Activated naive CD8-positive, alpha-beta T cell treated with anti-CD3 and anti-CD28 coated beads, Interleukin-2, amount 10 ng/mL, durations not matched to agents 7 days and 5 days (primary cell): Measurements from ENCODE around the gene TMEM235. TPM values are rescaled to one million over a fixed set of nuclear protein-coding genes. Genes with fewer than 3 reads are reported as not detected.

Experiments
- ATAC-seq: fragments of 150-1000 bp; cut with Tn5 transposase; one replicate; pipeline ENCODE4 v1.10.0; 2021; ENCODE audit warnings: low read depth, moderate library complexity
- POLR2A ChIA-PET: fragments of 350-600 bp; sonication (Branson Sonifier 250); formaldehyde crosslinking; loops from one replicate; lab custom pipeline; 2021; ENCODE audit warnings: antibody characterized with exemption; lab: Charles Lee
- DNase-seq: peaks from one replicate; pipeline ENCODE4 v3.0.0; 2021
- H3K27ac Mint-ChIP-seq: one replicate; pipeline ENCODE4 v1.8.0; 2022; ENCODE audit warnings: mild to moderate bottlenecking, mixed read lengths
- H3K27me3 Mint-ChIP-seq: one replicate; pipeline ENCODE4 v1.8.0; 2022; ENCODE audit warnings: mild to moderate bottlenecking, moderate library complexity, mixed read lengths
- H3K36me3 Mint-ChIP-seq: one replicate; pipeline ENCODE4 v1.8.0; 2021; ENCODE audit warnings: mild to moderate bottlenecking, mixed read lengths
- H3K4me1 Mint-ChIP-seq: one replicate; pipeline ENCODE4 v1.8.0; 2021; ENCODE audit warnings: mixed read lengths
- H3K4me3 Mint-ChIP-seq: one replicate; pipeline ENCODE4 v1.8.0; 2022; ENCODE audit warnings: mild to moderate bottlenecking, moderate library complexity, mixed read lengths
- H3K9me3 Mint-ChIP-seq: one replicate; pipeline ENCODE4 v1.8.0; 2021; ENCODE audit warnings: mixed read lengths
- total RNA-seq, 2 experiments: library from RNA; stranded (reverse); gene quantifications; one replicate each; pipeline ENCODE4 v1.2.3, GENCODE V29; 2021

TMEM235 gene
- total RNA-seq, 2 experiments from 2014 or later: not detected

DNA sequence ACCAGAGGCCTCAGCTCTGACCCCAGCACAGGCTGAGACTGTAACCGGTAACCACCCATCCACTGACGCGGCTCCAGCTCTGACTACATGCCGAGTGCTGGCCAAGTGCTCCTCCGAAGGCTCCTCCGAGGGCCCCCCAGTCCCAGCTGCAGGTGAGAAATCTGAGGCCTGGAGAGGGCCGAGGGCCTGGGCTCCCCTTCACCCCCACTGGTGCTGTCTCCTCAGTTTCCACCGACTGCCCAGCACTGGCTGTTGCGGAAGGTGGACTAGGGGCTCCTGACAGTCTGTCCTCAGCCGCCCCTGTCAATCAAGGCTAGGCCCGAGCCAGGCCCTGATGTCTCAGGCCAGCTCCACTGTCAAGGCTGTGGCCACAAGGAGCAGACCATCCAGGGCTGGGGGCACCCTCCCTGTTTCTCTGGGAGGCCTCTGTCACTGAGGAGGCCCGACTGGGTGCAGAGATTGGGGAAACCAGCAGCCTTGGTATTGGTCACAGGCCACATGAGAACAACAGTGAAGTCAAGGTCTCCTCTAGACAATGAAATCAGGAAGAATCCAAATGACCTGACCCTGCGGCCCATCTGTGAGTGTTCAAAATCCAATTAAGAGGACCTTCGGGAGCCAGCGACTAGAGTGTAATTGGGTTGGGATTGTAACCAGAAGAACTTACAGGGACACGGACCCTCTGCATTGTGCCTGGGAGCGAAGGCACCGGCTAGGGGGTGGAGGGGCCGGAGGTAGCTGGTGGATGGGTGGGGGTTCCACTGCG, 5.1 kb downstream of the TMEM235 start:
- Mint-ChIP-seq H3K4me1 (peaks cover 5% of the 10 kb centered on the region), H3K36me3 (no peaks in the 10 kb centered on the region), H3K27ac (no peak overlapping the region), H3K4me3 (no peak overlapping the region), H3K27me3 (peaks cover 16% of the 10 kb centered on the region), H3K9me3 (no peaks in the 10 kb centered on the region)
- DNase-seq: no peak
- no peak for ATAC-seq
- POLR2A ChIA-PET: no interaction called here

DNA sequence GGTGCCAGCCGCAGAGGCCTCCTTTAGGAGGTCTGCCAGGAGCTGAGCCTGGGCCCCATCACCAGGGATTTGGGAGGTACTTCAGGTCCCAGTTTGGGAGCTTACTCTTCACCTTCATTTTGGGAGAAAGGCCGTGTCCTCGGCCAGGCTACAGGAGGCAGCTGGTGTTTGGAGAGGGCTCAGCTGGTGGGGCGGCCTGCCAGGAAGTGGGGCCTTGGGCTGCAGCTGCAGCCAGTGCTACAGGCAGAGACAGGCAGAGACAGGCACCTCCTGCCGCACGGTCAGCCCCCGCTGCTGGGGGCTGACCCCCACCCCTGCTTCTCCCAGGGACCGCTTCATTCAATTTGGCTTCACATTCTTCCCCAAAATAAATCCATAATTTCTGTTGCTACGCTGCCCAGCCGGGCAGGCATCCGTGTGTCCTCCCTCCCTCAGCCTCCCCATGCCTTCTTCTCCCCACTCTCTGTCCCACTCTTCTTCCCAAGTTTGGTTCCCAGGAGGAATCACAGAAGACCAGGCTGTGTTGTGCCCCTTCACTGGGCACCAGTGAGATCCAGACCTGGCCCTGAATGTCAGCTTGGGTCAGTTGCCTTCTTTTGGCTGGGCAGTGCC, 6.1 kb downstream of the TMEM235 start:
- POLR2A ChIA-PET: no interaction called here

DNA sequence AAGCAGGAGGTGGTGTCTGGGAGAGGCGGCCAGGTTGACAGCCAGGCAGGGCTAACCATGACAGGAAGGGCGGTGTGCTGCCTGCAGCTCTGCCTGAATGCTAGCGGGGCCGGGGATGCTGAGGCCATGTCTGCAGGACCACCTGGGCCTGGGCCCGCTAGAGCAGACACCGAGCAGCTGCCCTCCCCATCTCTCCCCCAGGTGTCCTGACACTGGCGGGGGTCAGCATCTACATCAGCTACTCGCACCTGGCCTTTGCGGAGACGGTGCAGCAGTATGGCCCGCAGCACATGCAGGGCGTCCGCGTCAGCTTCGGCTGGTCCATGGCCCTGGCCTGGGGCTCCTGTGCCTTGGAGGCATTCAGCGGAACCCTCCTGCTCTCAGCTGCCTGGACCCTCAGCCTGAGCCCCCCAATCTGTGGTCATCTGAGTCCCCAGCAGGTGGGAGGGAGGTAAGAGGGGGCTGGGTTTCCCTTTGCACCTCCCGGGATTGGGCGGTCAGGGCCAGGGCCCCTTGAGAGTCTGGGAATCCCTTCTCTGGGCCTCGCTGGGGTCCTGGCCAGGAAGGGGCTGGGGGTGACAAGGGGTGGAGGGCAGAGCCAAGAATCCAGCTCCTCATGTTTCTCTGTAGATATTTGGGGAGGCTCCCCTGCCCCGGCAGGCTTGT, 7.5 kb downstream of the TMEM235 start:
- Mint-ChIP-seq H3K36me3 (no peaks in the 10 kb centered on the region), H3K4me1 (peaks cover 6% of the 10 kb centered on the region), H3K4me3 (no peak overlapping the region), H3K27me3 (peaks cover 2% of the 10 kb centered on the region), H3K27ac (no peak overlapping the region), H3K9me3 (no peaks in the 10 kb centered on the region)
- POLR2A ChIA-PET: no interaction called here
- DNase-seq (no peak), ATAC-seq (no peak)

More for the DNA sequence above, 6.1 kb downstream of the TMEM235 start:
- Mint-ChIP-seq H3K4me1 (peaks cover 5% of the 10 kb centered on the region), H3K27ac (no peak overlapping the region), H3K27me3 (peaks cover 10% of the 10 kb centered on the region), H3K9me3 (no peaks in the 10 kb centered on the region), H3K36me3 (no peaks in the 10 kb centered on the region), H3K4me3 (no peak overlapping the region)
- no peak for DNase-seq
- ATAC-seq: no peak

DNA sequence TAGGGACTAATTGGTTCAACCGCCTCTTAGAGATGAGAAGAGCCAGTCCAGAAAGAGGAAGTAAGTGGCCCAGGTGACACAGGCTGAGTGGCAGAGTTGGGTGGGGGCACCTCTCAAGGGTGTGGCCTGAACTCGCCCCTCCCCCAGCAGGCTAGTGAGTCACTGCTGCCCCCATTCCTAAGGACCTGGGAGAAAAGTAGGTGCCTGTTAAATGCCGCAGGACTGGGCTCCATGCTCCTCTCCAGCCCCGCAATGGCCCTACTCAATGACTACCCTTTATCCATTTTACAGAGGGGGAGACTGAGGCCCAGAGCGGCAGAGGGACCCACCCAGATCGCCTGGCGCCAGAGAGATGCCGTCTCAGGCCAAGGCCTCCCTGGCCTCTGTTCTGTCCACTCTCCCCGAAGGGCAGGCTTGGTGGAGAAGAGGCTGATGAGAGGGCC, 8.1 kb downstream of the TMEM235 start:
- peaks cover 3% of the 10 kb centered on the region for H3K27me3 Mint-ChIP-seq
- DNase-seq (no peak), ATAC-seq (no peak)
- peaks cover 6% of the 10 kb centered on the region for H3K4me1 Mint-ChIP-seq
- no peaks in the 10 kb centered on the region for H3K9me3 Mint-ChIP-seq
- H3K36me3 Mint-ChIP-seq: no peaks in the 10 kb centered on the region
- H3K27ac Mint-ChIP-seq: no peak overlapping the region
- POLR2A ChIA-PET: no interaction called here
- H3K4me3 Mint-ChIP-seq: no peak overlapping the region

DNA sequence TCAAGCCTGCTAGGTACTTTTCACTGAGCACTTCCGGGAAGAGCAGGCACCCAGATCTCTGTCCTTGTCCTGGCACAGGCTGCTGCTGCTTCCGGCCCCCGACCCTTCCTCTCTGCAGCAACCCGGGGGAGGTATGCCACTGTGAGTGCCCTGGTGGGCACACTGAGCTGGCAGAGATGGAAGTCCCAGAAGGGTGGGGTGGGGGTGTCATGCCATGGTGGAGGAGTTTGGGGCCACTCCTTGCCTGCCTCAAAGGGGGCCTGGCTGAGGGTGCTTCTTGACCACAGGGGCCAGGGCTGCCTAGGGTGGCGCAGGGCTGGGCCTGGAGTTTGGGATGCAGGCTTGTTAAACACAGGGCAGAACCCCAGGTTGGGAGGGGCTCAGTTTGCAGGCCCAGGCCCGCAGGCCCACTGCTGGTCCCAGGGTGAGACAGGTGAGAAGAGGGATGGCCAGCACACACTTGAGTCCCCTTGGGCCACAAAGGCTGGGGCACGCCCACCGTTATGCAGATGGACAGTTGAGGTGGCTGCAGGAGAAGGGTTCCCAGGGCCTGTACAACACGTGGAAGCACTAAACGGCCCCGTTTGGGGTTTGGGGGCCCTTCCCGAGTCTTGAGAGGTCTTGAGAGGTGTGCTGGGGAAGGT, 8.7 kb downstream of the TMEM235 start:
- no peak overlapping the region for H3K27ac Mint-ChIP-seq
- H3K4me3 Mint-ChIP-seq: no peak overlapping the region
- H3K9me3 Mint-ChIP-seq: no peaks in the 10 kb centered on the region
- peaks cover 4% of the 10 kb centered on the region for H3K27me3 Mint-ChIP-seq
- POLR2A ChIA-PET: no interaction called here
- no peaks in the 10 kb centered on the region for H3K36me3 Mint-ChIP-seq
- peaks cover 6% of the 10 kb centered on the region for H3K4me1 Mint-ChIP-seq
- no peak for ATAC-seq
- DNase-seq: no peak

DNA sequence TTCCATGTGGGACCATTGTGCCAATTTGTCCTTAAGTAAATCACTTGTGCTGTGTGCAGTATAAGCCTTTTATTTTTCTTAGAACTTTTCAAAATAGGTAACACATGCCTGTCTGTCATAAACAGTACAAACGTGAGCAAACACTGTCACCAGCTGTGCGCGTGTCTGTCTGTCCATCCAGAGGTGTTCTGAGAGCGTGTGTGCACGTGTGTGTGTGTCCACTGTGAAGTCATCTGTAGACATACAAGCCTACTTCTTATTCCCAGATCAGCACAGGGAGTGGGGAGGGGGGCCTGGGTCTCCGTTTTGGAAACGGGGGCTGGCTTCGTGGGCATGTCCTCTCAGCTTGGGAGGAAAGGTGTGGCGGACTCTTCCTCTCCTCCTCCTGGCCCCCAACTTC, 9.4 kb downstream of the TMEM235 start:
- Mint-ChIP-seq H3K4me3 (no peak overlapping the region), H3K27ac (no peak overlapping the region), H3K36me3 (no peaks in the 10 kb centered on the region), H3K4me1 (peaks cover 6% of the 10 kb centered on the region), H3K27me3 (peaks cover 8% of the 10 kb centered on the region), H3K9me3 (peaks cover 3% of the 10 kb centered on the region)
- POLR2A ChIA-PET: no interaction called here
- ATAC-seq (no peak), DNase-seq (no peak)

DNA sequence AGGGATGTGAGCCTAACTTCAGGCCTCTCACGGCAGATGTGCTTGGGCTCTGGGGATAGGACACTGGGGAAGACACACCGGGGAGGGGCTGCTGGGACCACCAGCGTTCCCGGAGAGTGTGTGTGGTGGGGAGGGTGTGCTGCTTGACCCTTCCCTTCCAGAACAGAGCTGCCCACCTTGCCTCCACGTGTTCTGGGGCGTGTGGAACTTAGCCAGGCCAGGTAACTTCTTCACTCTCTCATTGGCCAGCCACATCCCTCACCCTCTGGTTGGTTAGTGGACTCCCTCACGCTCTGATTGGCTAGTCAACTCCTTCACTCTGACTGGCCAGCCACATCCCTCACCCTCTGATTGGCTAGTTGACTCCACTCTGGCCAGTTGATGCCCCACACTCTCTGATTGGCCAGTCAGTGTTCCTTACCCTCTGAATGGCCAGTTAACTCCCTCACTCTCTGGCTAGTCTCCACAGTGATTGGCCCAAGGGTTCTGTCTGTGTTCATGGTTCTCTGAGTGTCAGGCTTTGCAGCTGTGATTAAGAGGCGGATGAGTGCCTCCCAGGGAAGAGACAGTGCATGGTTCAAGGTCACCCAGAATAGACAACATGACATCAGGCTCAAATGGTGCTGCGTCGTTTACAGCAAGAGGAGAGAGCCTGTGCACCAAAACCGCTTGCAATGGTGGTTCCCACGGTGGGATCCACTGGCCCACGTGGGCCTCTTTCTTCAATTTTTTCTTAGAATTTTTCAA, 10.0 kb downstream of the TMEM235 start:
- Mint-ChIP-seq H3K4me1 (peaks cover 6% of the 10 kb centered on the region), H3K4me3 (no peak overlapping the region), H3K27me3 (peaks cover 9% of the 10 kb centered on the region), H3K27ac (no peak overlapping the region), H3K36me3 (no peaks in the 10 kb centered on the region), H3K9me3 (peaks cover 3% of the 10 kb centered on the region)
- DNase-seq (no peak), ATAC-seq (no peak)
- POLR2A ChIA-PET: no interaction called here

DNA sequence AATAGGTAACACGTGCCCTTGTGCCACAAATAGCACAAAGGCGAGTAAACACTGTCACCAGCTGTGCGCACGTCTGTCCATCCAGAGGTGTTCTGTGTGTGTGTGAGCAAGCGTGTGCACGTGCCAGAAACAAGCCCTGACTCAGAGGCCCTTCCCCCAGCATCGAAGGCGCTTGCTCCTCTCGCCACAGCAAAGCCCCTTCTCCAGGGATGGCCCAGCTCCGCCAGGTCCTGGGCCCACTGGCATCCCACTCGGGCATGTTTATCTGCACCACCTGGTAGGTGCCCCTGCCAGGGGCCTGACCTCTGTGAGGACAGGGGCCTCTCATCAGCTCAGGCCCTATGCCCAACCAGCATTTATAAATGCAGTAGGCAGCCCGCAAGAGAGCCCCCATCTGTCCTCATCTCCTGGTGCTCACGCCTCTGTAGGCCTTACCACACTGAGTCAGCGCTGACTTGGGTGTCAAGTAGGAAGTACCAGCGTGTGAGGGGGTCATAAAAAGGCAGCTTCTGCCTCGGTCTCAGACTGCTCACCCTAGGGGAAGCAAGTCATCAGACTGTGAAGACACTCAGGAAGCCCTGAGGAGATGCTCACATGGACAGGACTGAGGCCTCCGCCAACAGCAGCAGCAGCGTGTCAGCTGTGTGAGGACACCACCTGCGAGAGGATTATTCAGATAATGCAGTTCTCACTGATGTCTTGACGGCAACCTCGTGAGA, 10.8 kb downstream of the TMEM235 start:
- POLR2A ChIA-PET: interaction anchor here (1.0 kb wide), 1 partner anchor 9 kb away, joined by 3 read pairs; no protein-coding TSS in a partner anchor
- DNase-seq (no peak), ATAC-seq (peak; percentile 24)
- Mint-ChIP-seq H3K27ac (no peak overlapping the region), H3K4me1 (peaks cover 6% of the 10 kb centered on the region), H3K36me3 (no peaks in the 10 kb centered on the region), H3K27me3 (peaks cover 15% of the 10 kb centered on the region), H3K9me3 (peaks cover 3% of the 10 kb centered on the region), H3K4me3 (no peak overlapping the region)

DNA sequence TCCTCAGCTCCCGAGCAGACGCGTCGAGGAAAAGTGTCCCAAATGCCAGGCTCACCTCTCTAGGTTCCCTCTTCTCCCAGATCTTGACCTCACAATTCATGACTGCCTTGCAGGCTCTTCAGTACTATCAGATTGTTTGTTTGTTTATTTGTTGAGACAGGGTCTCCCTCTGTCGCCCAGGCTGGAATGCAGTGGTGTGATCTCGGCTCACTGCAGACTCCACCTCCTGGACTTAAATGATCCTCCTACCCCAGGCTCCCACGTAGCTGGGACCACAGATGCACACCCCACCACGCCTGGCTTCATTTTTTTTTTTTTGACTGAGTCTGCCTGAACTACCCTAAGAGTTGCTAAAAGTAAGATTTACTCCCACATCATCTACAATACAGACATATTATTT, 15.9 kb downstream of the TMEM235 start:
- Mint-ChIP-seq H3K27ac (no peak overlapping the region), H3K36me3 (no peaks in the 10 kb centered on the region), H3K9me3 (peaks cover 3% of the 10 kb centered on the region), H3K4me1 (peaks cover 19% of the 10 kb centered on the region), H3K4me3 (no peak overlapping the region), H3K27me3 (peaks cover 22% of the 10 kb centered on the region)
- DNase-seq (no peak), ATAC-seq (no peak)
- POLR2A ChIA-PET: no interaction called here

DNA sequence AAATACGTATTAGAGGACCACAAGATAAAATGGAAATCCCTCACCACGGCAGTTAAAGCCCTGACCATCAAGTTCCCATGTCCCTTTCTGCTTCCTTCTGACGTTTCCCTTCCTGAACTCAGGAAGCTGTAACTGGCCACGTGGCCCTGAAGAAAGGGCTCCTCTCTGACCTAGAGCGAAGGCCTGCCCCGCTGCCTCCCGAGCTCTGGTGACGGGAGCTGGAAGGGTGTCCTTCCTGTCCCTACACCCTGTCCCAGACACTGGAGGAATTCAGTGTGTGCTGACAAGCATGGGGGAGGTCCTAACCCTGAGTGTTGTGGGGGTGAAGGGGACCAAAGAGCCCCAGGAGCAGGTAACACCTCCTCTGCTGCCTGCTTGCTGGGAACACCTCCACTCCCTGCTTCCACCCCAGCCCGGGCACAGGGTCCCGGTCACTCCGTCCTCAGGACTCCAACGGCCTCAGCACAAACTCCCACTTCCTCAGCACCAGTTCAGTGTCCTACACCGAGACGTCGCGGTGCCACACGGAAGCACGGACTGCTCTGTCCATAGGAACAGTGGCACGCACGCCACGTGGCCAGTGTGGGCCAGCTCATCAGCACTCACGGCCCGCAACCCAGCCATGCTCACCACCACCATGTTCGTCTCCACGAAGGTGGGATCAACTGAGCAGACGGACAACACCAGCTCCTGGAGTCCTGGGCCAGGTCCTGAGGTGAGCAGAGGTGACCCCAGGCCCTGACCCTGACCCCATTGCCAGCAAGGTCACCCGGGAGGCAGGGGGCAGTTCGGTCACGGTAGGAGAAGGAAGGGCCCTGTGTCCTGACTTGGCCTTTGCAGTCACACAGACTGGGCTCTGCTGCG, 16.9 kb downstream of the TMEM235 start:
- H3K4me3 Mint-ChIP-seq: no peak overlapping the region
- H3K27ac Mint-ChIP-seq: no peak overlapping the region
- H3K4me1 Mint-ChIP-seq: peaks cover 25% of the 10 kb centered on the region
- POLR2A ChIA-PET: interaction anchor here (1.1 kb wide), 1 partner anchor 228 kb away, joined by 3 read pairs; no protein-coding TSS in a partner anchor
- H3K36me3 Mint-ChIP-seq: no peaks in the 10 kb centered on the region
- peaks cover 3% of the 10 kb centered on the region for H3K9me3 Mint-ChIP-seq
- H3K27me3 Mint-ChIP-seq: peaks cover 22% of the 10 kb centered on the region
- no peak for ATAC-seq
- no peak for DNase-seq

DNA sequence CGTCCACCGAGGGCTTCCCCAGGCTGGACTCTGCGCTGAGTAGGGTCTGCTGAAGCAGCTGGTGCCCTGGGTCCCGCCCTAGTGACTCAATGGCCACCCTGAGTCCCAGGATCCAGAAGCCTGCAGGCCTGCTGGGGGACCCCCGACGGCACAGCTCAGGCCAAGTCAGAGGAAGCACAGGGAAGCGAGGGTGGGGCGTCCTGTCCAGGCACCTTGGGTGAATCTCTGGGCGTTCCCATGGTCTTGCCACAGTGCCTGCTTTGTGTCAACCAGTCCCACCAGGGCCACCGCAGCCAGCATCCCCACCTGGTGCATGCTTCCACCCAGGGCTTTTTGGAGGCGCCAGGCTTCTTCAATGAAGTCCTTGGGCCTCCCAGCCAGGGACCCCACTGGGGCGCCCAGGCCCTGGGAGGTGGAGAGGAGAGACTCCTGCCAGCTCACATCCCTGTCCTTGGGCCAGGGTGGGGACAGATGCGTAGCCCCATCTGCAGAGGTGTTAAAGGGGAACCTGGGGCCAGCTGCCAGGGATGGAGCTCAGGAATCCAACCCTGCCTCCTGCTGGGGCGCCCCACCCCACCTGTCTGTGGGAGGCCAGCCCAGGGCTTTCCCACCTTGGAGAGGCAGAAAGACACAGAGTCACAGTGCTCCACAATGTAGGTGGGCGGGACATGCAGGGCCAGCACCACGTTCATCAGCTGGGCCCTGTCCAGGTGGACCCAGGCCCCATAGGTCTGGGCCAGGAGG, 17.8 kb downstream of the TMEM235 start:
- H3K27ac Mint-ChIP-seq: no peak overlapping the region
- no peak for ATAC-seq
- POLR2A ChIA-PET: interaction anchor here (1.1 kb wide), 1 partner anchor 229 kb away, joined by 3 read pairs; no protein-coding TSS in a partner anchor

More for the DNA sequence above, 17.8 kb downstream of the TMEM235 start:
- peaks cover 20% of the 10 kb centered on the region for H3K27me3 Mint-ChIP-seq
- DNase-seq: no peak
- no peaks in the 10 kb centered on the region for H3K36me3 Mint-ChIP-seq
- H3K9me3 Mint-ChIP-seq: peaks cover 3% of the 10 kb centered on the region
- no peak overlapping the region for H3K4me3 Mint-ChIP-seq
- peaks cover 27% of the 10 kb centered on the region for H3K4me1 Mint-ChIP-seq
